Fibroblast of the aortic adventitia (primary cell): Measurements from ENCODE around the gene BANF2. TPM values are rescaled to one million over a fixed set of nuclear protein-coding genes. Genes with fewer than 3 reads are reported as not detected.

Experiments used
- DNase-seq: peaks from one replicate; pipeline ENCODE4 v3.0.0-alpha.2; 2010; ENCODE audit warnings: low read depth
- H3K4me3 ChIP-seq: 2 replicates; pipeline ENCODE4 v1.5.1; 2011; ENCODE audit warnings: low read depth, mild to moderate bottlenecking, control low read depth, low read length, moderate library complexity
- CTCF ChIP-seq: IDR thresholded peaks from 2 replicates; pipeline ENCODE4 v1.5.1; 2011; ENCODE audit warnings: mild to moderate bottlenecking, low read length, control low read depth, inconsistent platforms; ENCODE audit not compliant: insufficient read depth
- total RNA-seq: library from RNA; depleted of rRNA; stranded (reverse); fragments of >200 nt; gene quantifications from 2 replicates; pipeline ENCODE4 v1.2.3, GENCODE V29; 2012; ENCODE audit warnings: low replicate concordance

The BANF2 gene
- total RNA-seq, 1 donor = not detected

GRCh38 chr20:17678295-17678694, 21.5 kb upstream of the BANF2 start:
- TF ChIP-seq CTCF = no peak
- no peak overlapping the region for H3K4me3 ChIP-seq
- DNase-seq = no peak

- no peak for DNase-seq
- no peak overlapping the region for H3K4me3 ChIP-seq
- TF ChIP-seq CTCF = no peak
Measured at GRCh38 chr20:17678886-17679285, 20.9 kb upstream of the BANF2 start.

GRCh38 chr20:17679941-17680835, 19.6 kb upstream of the BANF2 start:
- DNase-seq = peak; percentile 81
- TF ChIP-seq CTCF = no peak
- peak overlapping the region; percentile 86 for H3K4me3 ChIP-seq

- TF ChIP-seq CTCF = peak; percentile 58
- peak; percentile 66 for DNase-seq
- H3K4me3 ChIP-seq = peak overlapping the region; percentile 86
Measured at GRCh38 chr20:17680836-17681725, 18.7 kb upstream of the BANF2 start.

- DNase-seq = no peak
- TF ChIP-seq CTCF = no peak
- peak overlapping the region; percentile 86 for H3K4me3 ChIP-seq
Measured at GRCh38 chr20:17681726-17682102, 18.1 kb upstream of the BANF2 start.

- DNase-seq = peak; percentile 97
- peak; percentile 79 for TF ChIP-seq CTCF
- peak within 1 kb of the TSS; percentile 86 for H3K4me3 ChIP-seq
Measured at GRCh38 chr20:17682103-17682888, 17.5 kb upstream of the BANF2 start, which contains the start of gene RRBP1. Gene RRBP1, minus strand, starts transcription at chr20:17682242. Its CDS starts 21,735 bp downstream, at chr20:17660507.
